OCI-LY3 (cell line): Measurements from ENCODE around the gene GDF11.

ENCODE experiments used
- H2AFZ ChIP-seq: fragments of 200-600, 300-600 bp; shearing (Covaris generic); 2 replicates; pipeline ENCODE4 v1.6.0; 2014; ENCODE audit warnings: antibody characterized with exemption, low read depth, low read length
- H3K27ac ChIP-seq: fragments of 200-600, 300-600 bp; sonication (generic); 2 replicates; pipeline ENCODE4 v1.5.1; 2014; ENCODE audit warnings: mild to moderate bottlenecking, low read length, moderate library complexity, mixed read lengths
- H3K27me3 ChIP-seq: fragments of 200-600, 300-600 bp; sonication (generic); 2 replicates; pipeline ENCODE4 v1.6.1; 2014; ENCODE audit warnings: low read depth, low read length, mixed read lengths
- H3K36me3 ChIP-seq: fragments of 200-600, 300-600 bp; sonication (generic); replicated peaks from 2 replicates; pipeline ENCODE3; 2014; ENCODE audit warnings: low read depth, low read length, mixed read lengths
- H3K4me1 ChIP-seq: fragments of 300-600, 200-600 bp; sonication (generic); 2 replicates; pipeline ENCODE4 v1.6.1; 2014; ENCODE audit warnings: low read length, mixed read lengths
- H3K4me2 ChIP-seq: fragments of 200-600, 300-600 bp; sonication (generic); 2 replicates; pipeline ENCODE4 v1.6.1; 2014; ENCODE audit warnings: low read length, mixed read lengths
- H3K4me3 ChIP-seq: fragments of 300-600, 200-600 bp; sonication (generic); 2 replicates; pipeline ENCODE4 v1.5.1; 2014; ENCODE audit warnings: antibody characterized with exemption, mild to moderate bottlenecking, low read length, moderate library complexity
- H3K79me2 ChIP-seq: fragments of 300-600, 200-600 bp; shearing (Covaris generic); 2 replicates; pipeline ENCODE4 v1.6.1; 2014; ENCODE audit warnings: mild to moderate bottlenecking, low read length, mixed read lengths
- H3K9ac ChIP-seq: fragments of 300-600, 200-600 bp; shearing (Covaris generic); 2 replicates; pipeline ENCODE4 v1.6.0; 2014; ENCODE audit warnings: mild to moderate bottlenecking, low read length, moderate library complexity
- H3K9me3 ChIP-seq: fragments of 200-600, 300-600 bp; shearing (Covaris generic); 2 replicates; pipeline ENCODE4 v1.6.1; 2014; ENCODE audit warnings: low read length, mixed read lengths; ENCODE audit not compliant: insufficient read depth
- H4K20me1 ChIP-seq: fragments of 200-600, 300-600 bp; sonication (generic); 2 replicates; pipeline ENCODE4 v1.6.1; 2016; ENCODE audit warnings: low read length, mixed read lengths; ENCODE audit not compliant: insufficient read depth
- CTCF ChIP-seq: fragments of 200-600, 300-600 bp; sonication (generic); IDR thresholded peaks from 2 replicates; pipeline ENCODE4 v1.5.1; 2014; ENCODE audit warnings: antibody characterized with exemption, low read length, low read depth
- EZH2phosphoT487 ChIP-seq: fragments of 200-600 bp; shearing (Covaris generic); IDR thresholded peaks from 2 replicates; pipeline ENCODE4 v1.6.1; 2018; ENCODE audit warnings: antibody characterized with exemption, mixed run types, low read depth

GDF11 gene

GRCh38 chr12:55698241-55698955 is 44.5 kb upstream of the GDF11 start:
- Histone ChIP-seq H3K4me2 (no peak overlapping the region), H2AFZ (no peak overlapping the region), H3K79me2 (no peaks in the 10 kb centered on the region), H3K27ac (no peak overlapping the region), H3K27me3 (no peaks in the 10 kb centered on the region), H3K9me3 (no peaks in the 10 kb centered on the region), H3K4me3 (no peak overlapping the region), H3K9ac (no peak overlapping the region), H3K36me3 (no peaks in the 10 kb centered on the region), H3K4me1 (no peaks in the 10 kb centered on the region), H4K20me1 (no peaks in the 10 kb centered on the region)
- TF ChIP-seq EZH2phosphoT487 (no peak), CTCF (no peak)

DNA sequence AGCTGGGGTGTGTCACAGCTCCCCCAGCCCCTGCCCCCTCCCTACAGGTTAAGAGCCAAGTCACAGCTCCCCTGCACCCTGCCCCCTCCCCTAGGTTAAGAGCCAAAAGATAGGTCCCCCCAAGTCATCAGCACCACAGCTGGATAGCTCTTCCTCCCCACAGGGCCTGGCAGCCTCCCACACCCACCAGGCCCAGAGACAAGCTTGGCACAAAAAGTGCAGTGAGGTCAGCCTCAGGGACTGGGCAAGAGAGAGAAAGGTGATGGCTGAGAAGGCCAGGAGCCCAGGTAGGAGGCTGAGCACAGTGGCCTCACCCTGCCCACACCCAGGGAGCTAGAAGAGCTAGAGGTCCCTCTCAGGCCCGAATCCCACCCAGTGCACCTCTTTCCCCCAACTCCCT is 44.0 kb upstream of the GDF11 start:
- H3K27ac ChIP-seq: no peak overlapping the region
- no peak for TF ChIP-seq EZH2phosphoT487
- no peak for TF ChIP-seq CTCF
- no peak overlapping the region for H3K9ac ChIP-seq
- no peaks in the 10 kb centered on the region for H3K79me2 ChIP-seq
- H3K9me3 ChIP-seq: no peaks in the 10 kb centered on the region
- H2AFZ ChIP-seq: no peak overlapping the region
- no peak overlapping the region for H3K4me2 ChIP-seq
- H4K20me1 ChIP-seq: no peaks in the 10 kb centered on the region
- H3K27me3 ChIP-seq: no peaks in the 10 kb centered on the region
- H3K36me3 ChIP-seq: no peaks in the 10 kb centered on the region
- no peaks in the 10 kb centered on the region for H3K4me1 ChIP-seq
- no peak overlapping the region for H3K4me3 ChIP-seq

GRCh38 chr12:55699471-55700055 is 43.4 kb upstream of the GDF11 start:
- Histone ChIP-seq H3K4me2 (no peak overlapping the region), H3K27me3 (no peaks in the 10 kb centered on the region)

More at GRCh38 chr12:55699471-55700055, 43.4 kb upstream of the GDF11 start:
- H3K9me3 ChIP-seq: no peaks in the 10 kb centered on the region
- no peak overlapping the region for H3K27ac ChIP-seq
- H4K20me1 ChIP-seq: no peaks in the 10 kb centered on the region
- H3K9ac ChIP-seq: no peak overlapping the region
- no peaks in the 10 kb centered on the region for H3K79me2 ChIP-seq
- TF ChIP-seq EZH2phosphoT487 (no peak), CTCF (no peak)
- no peaks in the 10 kb centered on the region for H3K4me1 ChIP-seq
- H3K36me3 ChIP-seq: no peaks in the 10 kb centered on the region
- no peak overlapping the region for H2AFZ ChIP-seq
- H3K4me3 ChIP-seq: no peak overlapping the region
